Hepatocyte (in vitro differentiated cells): ENCODE data around the gene CDK17.

Source experiments
- EZH2 ChIP-seq: fragments of 200-600 bp; sonication (generic); IDR thresholded peaks from 2 replicates; pipeline ENCODE4 v1.6.1; 2016; ENCODE audit warnings: antibody characterized with exemption, mild to moderate bottlenecking, borderline replicate concordance
- TF ChIP-seq, protein P1 (sequence below): fragments of 200-600 bp; sonication (generic); IDR thresholded peaks from 2 replicates; pipeline ENCODE4 v1.5.1; 2016; ENCODE audit warnings: antibody characterized with exemption, mild to moderate bottlenecking; ENCODE audit not compliant: poor library complexity

DNA sequence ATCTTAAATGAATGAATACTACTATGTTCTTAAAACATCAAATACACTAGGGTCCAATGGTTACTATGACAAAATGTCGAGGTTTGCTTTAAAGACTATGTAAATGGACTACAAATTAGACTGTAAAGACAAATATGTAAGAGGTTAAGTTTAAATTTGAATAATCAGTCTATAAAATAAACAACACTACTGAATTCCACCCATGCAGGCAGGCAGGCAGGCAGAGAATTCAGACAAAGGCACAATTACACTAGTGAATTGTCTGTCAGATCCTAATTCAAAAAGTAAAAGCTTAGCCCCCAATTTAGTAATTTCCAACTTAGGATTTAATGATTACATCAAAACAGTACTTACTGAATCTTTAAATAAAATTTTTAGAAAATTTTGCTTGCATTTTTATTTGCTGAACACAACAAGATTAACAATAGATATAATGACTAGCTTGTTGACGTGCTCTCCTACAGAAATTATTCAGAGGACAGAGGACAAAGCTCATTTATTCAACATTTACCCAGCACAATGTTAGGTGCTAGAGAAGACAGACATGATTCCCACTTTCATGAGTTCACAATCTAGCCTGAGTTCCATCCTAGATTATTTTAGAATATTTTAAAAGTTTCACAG lies 97.4 kb downstream of the CDK17 start:
- TF ChIP-seq EZH2 = no peak
- TF ChIP-seq, protein P1, sequence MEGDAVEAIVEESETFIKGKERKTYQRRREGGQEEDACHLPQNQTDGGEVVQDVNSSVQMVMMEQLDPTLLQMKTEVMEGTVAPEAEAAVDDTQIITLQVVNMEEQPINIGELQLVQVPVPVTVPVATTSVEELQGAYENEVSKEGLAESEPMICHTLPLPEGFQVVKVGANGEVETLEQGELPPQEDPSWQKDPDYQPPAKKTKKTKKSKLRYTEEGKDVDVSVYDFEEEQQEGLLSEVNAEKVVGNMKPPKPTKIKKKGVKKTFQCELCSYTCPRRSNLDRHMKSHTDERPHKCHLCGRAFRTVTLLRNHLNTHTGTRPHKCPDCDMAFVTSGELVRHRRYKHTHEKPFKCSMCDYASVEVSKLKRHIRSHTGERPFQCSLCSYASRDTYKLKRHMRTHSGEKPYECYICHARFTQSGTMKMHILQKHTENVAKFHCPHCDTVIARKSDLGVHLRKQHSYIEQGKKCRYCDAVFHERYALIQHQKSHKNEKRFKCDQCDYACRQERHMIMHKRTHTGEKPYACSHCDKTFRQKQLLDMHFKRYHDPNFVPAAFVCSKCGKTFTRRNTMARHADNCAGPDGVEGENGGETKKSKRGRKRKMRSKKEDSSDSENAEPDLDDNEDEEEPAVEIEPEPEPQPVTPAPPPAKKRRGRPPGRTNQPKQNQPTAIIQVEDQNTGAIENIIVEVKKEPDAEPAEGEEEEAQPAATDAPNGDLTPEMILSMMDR = no peak
